Measurements from ENCODE around the gene STRIP2.

The STRIP2 gene

GRCh38 chr7:129461809-129462208 is 27.6 kb downstream of the STRIP2 start:
- no peak for DNase-seq (ENCODE audit: low spot score)
- TF ChIP-seq CTCF (IDR thresholded peaks at IDR 0.05; ENCODE audit: extremely low read depth, missing control alignments): no peak

- no peak for DNase-seq (ENCODE audit: low spot score)
These were observed 28.2 kb downstream of the STRIP2 start for GRCh38 chr7:129462420-129462819.

GRCh38 chr7:129464194-129464593 is 30.0 kb downstream of the STRIP2 start:
- DNase-seq (ENCODE audit: low spot score): no peak
- no peak for TF ChIP-seq CTCF (IDR thresholded peaks at IDR 0.05; ENCODE audit: extremely low read depth, missing control alignments)

More at GRCh38 chr7:129462420-129462819, 28.2 kb downstream of the STRIP2 start:
- TF ChIP-seq CTCF (IDR thresholded peaks at IDR 0.05; ENCODE audit: extremely low read depth, missing control alignments): no peak

- no peak for TF ChIP-seq CTCF (IDR thresholded peaks at IDR 0.05; ENCODE audit: extremely low read depth, missing control alignments)
These were observed 30.8 kb downstream of the STRIP2 start for GRCh38 chr7:129465080-129465479.

GRCh38 chr7:129466796-129467195 is 32.6 kb downstream of the STRIP2 start:
- TF ChIP-seq CTCF (IDR thresholded peaks at IDR 0.05; ENCODE audit: extremely low read depth, missing control alignments): no peak
- DNase-seq (ENCODE audit: low spot score): no peak

More at GRCh38 chr7:129465080-129465479, 30.8 kb downstream of the STRIP2 start:
- no peak for DNase-seq (ENCODE audit: low spot score)

DNA sequence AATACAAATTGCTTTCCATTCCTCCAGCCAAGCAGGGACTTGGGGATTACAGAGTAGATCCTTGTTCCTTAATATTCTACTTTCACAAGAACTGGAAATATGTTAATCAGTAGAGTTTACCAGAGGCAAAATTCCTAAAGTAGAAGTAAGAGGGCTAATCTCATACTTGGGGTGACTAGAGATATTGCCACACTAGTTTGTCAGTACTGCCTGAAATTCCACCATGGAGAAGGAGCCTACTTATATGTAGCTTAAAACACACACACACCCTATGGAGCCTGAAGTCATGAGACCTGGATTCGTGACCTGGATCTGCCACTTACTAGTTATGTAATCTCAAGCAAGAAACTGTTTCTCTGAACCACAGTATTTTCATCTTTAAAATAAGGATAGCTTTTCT is 33.9 kb downstream of the STRIP2 start:
- TF ChIP-seq CTCF (IDR thresholded peaks at IDR 0.05; ENCODE audit: extremely low read depth, missing control alignments): no peak
- no peak for DNase-seq (ENCODE audit: low spot score)

- no peak for TF ChIP-seq CTCF (IDR thresholded peaks at IDR 0.05; ENCODE audit: extremely low read depth, missing control alignments)
- DNase-seq (ENCODE audit: low spot score): no peak
These were observed 34.3 kb downstream of the STRIP2 start for GRCh38 chr7:129468547-129468946.
